IMR-90 (cell line): ENCODE data around the gene BSCL2. TPM values are rescaled to one million over a fixed set of nuclear protein-coding genes. Genes with fewer than 3 reads are reported as not detected.
"Not testable (repeated sequence)": the region's sequence is repeated elsewhere in the genome, so short reads cannot be mapped to it uniquely, and the experiment has no call there.

ENCODE experiments used
- ATAC-seq: fragments of 200-7000 bp; cut with Tn5 transposase; 2 replicates; pipeline ENCODE4 v1.9.1; 2020; ENCODE audit warnings: low read depth, mild to moderate bottlenecking, moderate library complexity
- BruUV-seq: library from RNA; stranded (reverse); fragments of 400-500 nt; replicated peaks from 2 replicates; lab custom pipeline; 2021; lab: Mats Ljungman, UMichigan
- CTCF ChIA-PET: fragments of 300-600 bp; formaldehyde crosslinking; extraction: SDS; loops from one replicate; lab custom pipeline; 2021; ENCODE audit warnings: antibody characterized with exemption; lab: Yijun Ruan, JAX
- POLR2A ChIA-PET: fragments of 300-600 bp; sonication (Branson Sonifier 250); formaldehyde crosslinking; loops from one replicate; lab custom pipeline; 2022; ENCODE audit warnings: antibody characterized with exemption; ENCODE audit not compliant: unreplicated experiment; lab: Charles Lee
- DNase-seq: peaks from one replicate; pipeline ENCODE4 v3.0.0; 2013
- H2AFZ ChIP-seq: replicated peaks from 2 replicates; pipeline ENCODE3; 2013; ENCODE audit warnings: low read length, mild to moderate bottlenecking; ENCODE audit not compliant: poor library complexity
- H2AK5ac ChIP-seq: 2 replicates; pipeline ENCODE4 v1.6.1; 2013; ENCODE audit warnings: low read depth, low read length, inconsistent platforms
- H2AK9ac ChIP-seq: replicated peaks from 2 replicates; pipeline ENCODE3; 2013; ENCODE audit warnings: mild to moderate bottlenecking, low read depth, low read length, moderate library complexity; ENCODE audit not compliant: poor library complexity
- H2BK120ac ChIP-seq: 2 replicates; pipeline ENCODE4 v1.6.1; 2013; ENCODE audit warnings: low read depth, low read length, inconsistent platforms
- H2BK15ac ChIP-seq: 3 replicates; pipeline ENCODE4 v1.6.1; 2013; ENCODE audit warnings: low read depth, low read length, inconsistent platforms
- H2BK20ac ChIP-seq: 2 replicates; pipeline ENCODE4 v1.6.1; 2013; ENCODE audit warnings: low read depth, mild to moderate bottlenecking, inconsistent platforms, low read length, moderate library complexity
- H2BK5ac ChIP-seq: 2 replicates; pipeline ENCODE4 v1.6.1; 2013; ENCODE audit warnings: mild to moderate bottlenecking, low read depth, low read length, inconsistent platforms; ENCODE audit not compliant: poor library complexity, severe bottlenecking
- H3K14ac ChIP-seq: replicated peaks from 2 replicates; pipeline ENCODE4 v1.6.1; 2013; ENCODE audit warnings: low read depth, low read length, inconsistent platforms
- H3K18ac ChIP-seq: 2 replicates; pipeline ENCODE4 v1.6.1; 2013; ENCODE audit warnings: low read depth, low read length, control low read depth
- H3K23ac ChIP-seq: 2 replicates; pipeline ENCODE4 v1.6.1; 2013; ENCODE audit warnings: low read depth, low read length, inconsistent platforms
- H3K27ac ChIP-seq: 2 replicates; pipeline ENCODE4 v1.5.1; 2013; ENCODE audit warnings: mild to moderate bottlenecking, control low read depth, low read length; ENCODE audit not compliant: insufficient read depth
- H3K27me3 ChIP-seq: 2 replicates; pipeline ENCODE4 v1.6.1; 2013; ENCODE audit warnings: low read length; ENCODE audit not compliant: control insufficient read depth, insufficient read depth
- H3K36me3 ChIP-seq: 2 replicates; pipeline ENCODE4 v1.6.1; 2013; ENCODE audit warnings: low read length, mixed read lengths; ENCODE audit not compliant: control insufficient read depth, insufficient read depth
- H3K4ac ChIP-seq: 2 replicates; pipeline ENCODE4 v1.6.1; 2013; ENCODE audit warnings: low read depth, low read length, inconsistent platforms
- H3K4me1 ChIP-seq: 2 replicates; pipeline ENCODE4 v1.6.1; 2013; ENCODE audit warnings: low read length, mixed read lengths; ENCODE audit not compliant: control insufficient read depth, insufficient read depth
- H3K4me2 ChIP-seq: 2 replicates; pipeline ENCODE4 v1.6.1; 2013; ENCODE audit warnings: low read depth, mild to moderate bottlenecking, control low read depth, low read length, moderate library complexity
- H3K4me3 ChIP-seq: 2 replicates; pipeline ENCODE4 v1.5.1; 2013; ENCODE audit warnings: low read depth, mild to moderate bottlenecking, control low read depth, low read length, moderate library complexity; ENCODE audit not compliant: insufficient read depth
- H3K56ac ChIP-seq: 2 replicates; pipeline ENCODE4 v1.6.1; 2013; ENCODE audit warnings: low read length, inconsistent platforms; ENCODE audit not compliant: insufficient read depth; ENCODE audit errors: extremely low read depth
- H3K79me1 ChIP-seq, 2 experiments: 2 replicates each; pipeline ENCODE4 v1.6.1; 2013; ENCODE audit warnings: low read length in 2 of 2, inconsistent platforms in 1 of 2, low read depth in 1 of 2
- H3K9ac ChIP-seq: 2 replicates; pipeline ENCODE4 v1.6.1; 2013; ENCODE audit warnings: low read depth, low read length, control low read depth
- H3K9me1 ChIP-seq: 2 replicates; pipeline ENCODE4 v1.6.1; 2013; ENCODE audit warnings: low read length, inconsistent platforms; ENCODE audit not compliant: insufficient read depth
- H3K9me3 ChIP-seq: 2 replicates; pipeline ENCODE4 v1.6.1; 2013; ENCODE audit warnings: low read length; ENCODE audit not compliant: control insufficient read depth, insufficient read depth
- H4K20me1 ChIP-seq: 2 replicates; pipeline ENCODE4 v1.6.1; 2013; ENCODE audit warnings: low read length, inconsistent platforms; ENCODE audit not compliant: insufficient read depth
- H4K5ac ChIP-seq: 2 replicates; pipeline ENCODE4 v1.6.1; 2013; ENCODE audit warnings: mild to moderate bottlenecking, low read depth, low read length, control low read depth
- H4K8ac ChIP-seq, 2 experiments: 2 replicates each; pipeline ENCODE4 v1.6.1; 2013; ENCODE audit warnings: low read depth in 2 of 2, low read length in 2 of 2, control low read depth in 1 of 2, inconsistent platforms in 1 of 2
- H4K91ac ChIP-seq: 2 replicates; pipeline ENCODE4 v1.6.1; 2013; ENCODE audit warnings: low read depth, low read length, inconsistent platforms; ENCODE audit not compliant: insufficient read depth
- WGBS, 2 experiments: methylation state at CpG; one replicate each; pipeline versions ENCODE4 v1.1.5 to v1.1.7; 2013; ENCODE audit warnings: missing lambda C conversion rate in 2 of 2; ENCODE audit not compliant: insufficient read length in 1 of 2; ENCODE audit errors: extremely low coverage in 2 of 2; 5-methylcytosine and 5-hydroxymethylcytosine counted together
- dilution Hi-C: fragments of 300-500 bp; cut with HindIII; formaldehyde crosslinking; loops from one replicate; pipeline ENCODE4 v1.14.3; 2018; ENCODE audit warnings: low sequenced_read_pairs; ENCODE audit not compliant: unreplicated experiment
- in situ Hi-C: fragments of 300-500 bp; cut with MboI; formaldehyde crosslinking; loops from 3 replicates; pipeline ENCODE4 v1.14.3; 2019; ENCODE audit warnings: low sequenced_read_pairs, inconsistent platforms, mixed read lengths
- intact Hi-C: fragments of 100-400 bp; cut with micrococcal nuclease; formaldehyde crosslinking; loops from 2 replicates; pipeline ENCODE4 v1.10.0; 2022
- polyA plus RNA-seq, 3 experiments: library from polyadenylated mRNA; depleted of rRNA; stranded (reverse); fragments of >200 nt; gene quantifications; 2 replicates each; pipeline ENCODE4 v1.2.3, GENCODE V29; 2012; ENCODE audit warnings: low replicate concordance in 1 of 3
- total RNA-seq: library from RNA; depleted of rRNA; stranded (reverse); fragments of >200 nt; gene quantifications from 2 replicates; pipeline ENCODE4 v1.2.3, GENCODE V29; 2012

The BSCL2 gene
- total and polyA plus RNA-seq, 2 of the 4 experiments (the other 2 are of a cell fraction), result 26.2 to 47.1 TPM

- Histone ChIP-seq H3K79me1 (peaks cover 6 to 49% of the 10 kb centered on the region in 2 experiments), H3K36me3 (peaks cover 24% of the 10 kb centered on the region), H4K20me1 (peaks cover 13% of the 10 kb centered on the region)
- H3K4me2 ChIP-seq, H3K27me3 ChIP-seq, H3K23ac ChIP-seq, H4K91ac ChIP-seq, dilution Hi-C loops, H3K56ac ChIP-seq, H4K5ac ChIP-seq, H4K8ac ChIP-seq, H3K9ac ChIP-seq, in situ Hi-C loops, CTCF ChIA-PET, BruUV-seq, H3K9me1 ChIP-seq, DNase-seq, H2BK20ac ChIP-seq, intact Hi-C loops, H2BK5ac ChIP-seq, H2AK9ac ChIP-seq, H2BK120ac ChIP-seq, H3K9me3 ChIP-seq, H3K4me3 ChIP-seq, H3K4me1 ChIP-seq, H3K14ac ChIP-seq, H2BK15ac ChIP-seq, H3K27ac ChIP-seq, H2AFZ ChIP-seq, ATAC-seq, H3K18ac ChIP-seq, H3K4ac ChIP-seq, H2AK5ac ChIP-seq: not testable (repeated sequence)
- WGBS, 2 experiments, result 100% methylated on average over 4 of the region's 12 CpGs; no CpG with 5 or more reads in 1 of the 2 experiments
- POLR2A ChIA-PET, result interaction anchor here (1.3 kb wide), 1 partner anchor 15 kb away, joined by 5 read pairs; the partner anchor contains the start of gene CSKMT
Observed at GRCh38 chr11:62650283-62650682, 56.9 kb downstream of the BSCL2 start.
